ENCODE results near the gene MPP3.

The MPP3 gene

GRCh38 chr17:43856141-43856540 lies 23.2 kb upstream of the MPP3 start:
- no peak for TF ChIP-seq CTCF (IDR thresholded peaks at IDR 0.05; ENCODE audit: low read depth, low read length)
- Histone ChIP-seq H3K79me2 (ENCODE audit: low read length) (no peaks in the 10 kb centered on the region), H3K27ac (ENCODE audit: low read length) (no peak overlapping the region), H3K4me2 (ENCODE audit: low read length) (no peak overlapping the region), H3K9ac (ENCODE audit: low read length) (no peak overlapping the region), H2AFZ (ENCODE audit: low read depth, low read length) (no peak overlapping the region), H3K27me3 (ENCODE audit: low read depth, low read length) (peaks cover 24% of the 10 kb centered on the region), H3K9me3 (ENCODE audit: insufficient read depth, low read length) (no peaks in the 10 kb centered on the region), H3K4me3 (ENCODE audit: low read length) (no peak overlapping the region), H4K20me1 (ENCODE audit: insufficient read depth, low read length) (no peaks in the 10 kb centered on the region), H3K4me1 (ENCODE audit: low read length) (peaks cover 3% of the 10 kb centered on the region; the same call in 1 of the 2 replicates), H3K36me3 (replicated peaks; ENCODE audit: low read depth, low read length) (no peaks in the 10 kb centered on the region)

GRCh38 chr17:43855061-43855460 lies 22.1 kb upstream of the MPP3 start:
- Histone ChIP-seq H3K9me3 (ENCODE audit: insufficient read depth, low read length) (no peaks in the 10 kb centered on the region), H3K4me3 (ENCODE audit: low read length) (no peak overlapping the region), H3K9ac (ENCODE audit: low read length) (no peak overlapping the region), H3K79me2 (ENCODE audit: low read length) (no peaks in the 10 kb centered on the region), H3K36me3 (replicated peaks; ENCODE audit: low read depth, low read length) (no peaks in the 10 kb centered on the region), H2AFZ (ENCODE audit: low read depth, low read length) (no peak overlapping the region), H3K4me2 (ENCODE audit: low read length) (no peak overlapping the region), H3K27ac (ENCODE audit: low read length) (no peak overlapping the region), H4K20me1 (ENCODE audit: insufficient read depth, low read length) (no peaks in the 10 kb centered on the region), H3K27me3 (ENCODE audit: low read depth, low read length) (peaks cover 24% of the 10 kb centered on the region), H3K4me1 (ENCODE audit: low read length) (no peaks in the 10 kb centered on the region)
- TF ChIP-seq EZH2phosphoT487 (IDR thresholded peaks at IDR 0.05; ENCODE audit: low read depth) (no peak), CTCF (IDR thresholded peaks at IDR 0.05; ENCODE audit: low read depth, low read length) (no peak)

- H2AFZ ChIP-seq (ENCODE audit: low read depth, low read length), result no peak overlapping the region
- no peak overlapping the region for H3K9ac ChIP-seq (ENCODE audit: low read length)
- H3K9me3 ChIP-seq (ENCODE audit: insufficient read depth, low read length), result no peaks in the 10 kb centered on the region
- peaks cover 26% of the 10 kb centered on the region for H3K27me3 ChIP-seq (ENCODE audit: low read depth, low read length)
- H3K27ac ChIP-seq (ENCODE audit: low read length), result no peak overlapping the region
- no peaks in the 10 kb centered on the region for H3K4me1 ChIP-seq (ENCODE audit: low read length)
- no peaks in the 10 kb centered on the region for H3K36me3 ChIP-seq (replicated peaks; ENCODE audit: low read depth, low read length)
- TF ChIP-seq CTCF (IDR thresholded peaks at IDR 0.05; ENCODE audit: low read depth, low read length), result no peak
- H4K20me1 ChIP-seq (ENCODE audit: insufficient read depth, low read length), result no peaks in the 10 kb centered on the region
- no peaks in the 10 kb centered on the region for H3K79me2 ChIP-seq (ENCODE audit: low read length)
- H3K4me2 ChIP-seq (ENCODE audit: low read length), result no peak overlapping the region
- H3K4me3 ChIP-seq (ENCODE audit: low read length), result no peak overlapping the region
These were observed 21.6 kb upstream of the MPP3 start for GRCh38 chr17:43854498-43854897.

GRCh38 chr17:43853546-43853945 lies 20.6 kb upstream of the MPP3 start:
- H3K9ac ChIP-seq (ENCODE audit: low read length), result no peak overlapping the region
- TF ChIP-seq CTCF (IDR thresholded peaks at IDR 0.05; ENCODE audit: low read depth, low read length) (no peak), EZH2phosphoT487 (IDR thresholded peaks at IDR 0.05; ENCODE audit: low read depth) (no peak)
- no peaks in the 10 kb centered on the region for H3K4me1 ChIP-seq (ENCODE audit: low read length)

More at GRCh38 chr17:43853546-43853945, 20.6 kb upstream of the MPP3 start:
- Histone ChIP-seq H3K4me3 (ENCODE audit: low read length) (no peak overlapping the region), H3K79me2 (ENCODE audit: low read length) (no peaks in the 10 kb centered on the region), H4K20me1 (ENCODE audit: insufficient read depth, low read length) (no peaks in the 10 kb centered on the region), H3K4me2 (ENCODE audit: low read length) (no peak overlapping the region), H3K27ac (ENCODE audit: low read length) (no peak overlapping the region), H3K9me3 (ENCODE audit: insufficient read depth, low read length) (no peaks in the 10 kb centered on the region), H3K27me3 (ENCODE audit: low read depth, low read length) (peaks cover 26% of the 10 kb centered on the region), H2AFZ (ENCODE audit: low read depth, low read length) (no peak overlapping the region), H3K36me3 (replicated peaks; ENCODE audit: low read depth, low read length) (no peaks in the 10 kb centered on the region)
